BJ (cell line): ENCODE measurements around the gene BEGAIN. TPM values are rescaled to one million over a fixed set of nuclear protein-coding genes. Genes with fewer than 3 reads are reported as not detected.

ENCODE experiments used
- CTCF ChIA-PET: fragments of 350-600 bp; formaldehyde crosslinking; extraction: SDS; loops from one replicate; lab custom pipeline; 2021; ENCODE audit warnings: antibody characterized with exemption, inconsistent platforms; lab: Yijun Ruan, JAX
- POLR2A ChIA-PET: fragments of 300-600 bp; sonication (Branson Sonifier 250); formaldehyde crosslinking; extraction: SDS; loops from one replicate; lab custom pipeline; 2021; ENCODE audit warnings: antibody characterized with exemption; lab: Charles Lee
- DNase-seq: peaks from one replicate; pipeline ENCODE4 v3.0.0-alpha.2; 2011; ENCODE audit warnings: low read depth
- H3K27me3 ChIP-seq: 2 replicates; pipeline ENCODE4 v1.6.0; 2011; ENCODE audit warnings: low read length; ENCODE audit not compliant: control insufficient read depth, insufficient read depth
- H3K36me3 ChIP-seq: 2 replicates; pipeline ENCODE4 v1.5.1; 2011; ENCODE audit warnings: low read length; ENCODE audit not compliant: control insufficient read depth, insufficient read depth
- H3K4me3 ChIP-seq: 2 replicates; pipeline ENCODE4 v1.5.1; 2011; ENCODE audit warnings: low read depth, mild to moderate bottlenecking, control low read depth, low read length
- CTCF ChIP-seq: IDR thresholded peaks from 2 replicates; pipeline ENCODE4 v1.5.1; 2011; ENCODE audit warnings: low read depth, mild to moderate bottlenecking, control low read depth, inconsistent platforms, low read length, moderate library complexity; ENCODE audit not compliant: insufficient read depth
- polyA plus RNA-seq: library from polyadenylated mRNA; depleted of rRNA; stranded (reverse); fragments of >200 nt; gene quantifications from 2 replicates; pipeline ENCODE4 v1.2.3, GENCODE V29; 2011

Gene BEGAIN
- polyA plus RNA-seq, 1 experiment: 0.22 TPM

DNA sequence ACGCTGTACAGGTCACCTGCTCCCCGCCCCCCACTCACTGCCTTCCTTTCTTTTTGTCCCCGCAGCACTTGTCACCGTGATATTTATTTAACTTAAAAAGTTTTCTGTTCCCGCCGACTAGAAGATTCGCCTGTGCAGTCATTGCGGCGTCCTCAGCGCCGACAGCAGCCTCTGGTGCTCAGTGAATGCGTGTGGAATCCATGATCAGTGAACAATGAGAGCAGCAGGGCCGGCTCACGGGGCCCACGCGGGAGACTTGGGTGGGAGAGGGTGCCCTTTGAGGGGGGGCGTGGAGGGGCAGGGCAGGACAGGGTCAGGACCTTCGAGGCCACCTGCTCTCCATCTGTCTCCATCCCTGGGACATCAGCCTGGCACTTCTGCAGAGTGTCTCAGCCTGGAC, 24.5 kb downstream of the BEGAIN start:
- ChIA-PET POLR2A (no interaction called here), CTCF (no interaction called here)
- no peak for TF ChIP-seq CTCF
- H3K4me3 ChIP-seq: no peak overlapping the region
- no peaks in the 10 kb centered on the region for H3K36me3 ChIP-seq
- peaks cover 24% of the 10 kb centered on the region for H3K27me3 ChIP-seq
- DNase-seq: no peak

GRCh38 chr14:100561005-100561404, 26.2 kb downstream of the BEGAIN start:
- POLR2A ChIA-PET: no interaction called here
- no peak for TF ChIP-seq CTCF

DNA sequence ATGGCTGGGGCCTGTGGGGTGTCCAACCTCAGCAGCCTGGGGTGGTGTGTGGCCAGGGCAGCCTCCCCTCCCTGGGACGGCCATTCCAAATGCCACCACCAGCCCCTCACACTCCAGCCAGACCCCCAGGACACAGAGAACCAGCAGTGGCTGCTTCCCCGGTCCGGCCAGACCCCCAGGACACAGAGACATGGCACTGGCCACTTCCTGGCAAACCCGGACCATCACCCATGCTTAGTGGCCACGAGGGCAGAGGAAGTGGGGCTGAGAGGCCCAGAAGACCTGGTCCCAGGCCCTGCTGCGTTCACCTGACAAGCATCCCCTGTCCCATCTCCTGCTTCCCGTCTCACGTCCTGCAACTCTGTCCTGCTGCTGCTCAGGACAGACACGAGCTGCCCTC, 26.7 kb downstream of the BEGAIN start:
- TF ChIP-seq CTCF: no peak
- no peak for DNase-seq
- Histone ChIP-seq H3K27me3 (peaks cover 9% of the 10 kb centered on the region), H3K4me3 (no peak overlapping the region), H3K36me3 (no peaks in the 10 kb centered on the region)
- ChIA-PET POLR2A (no interaction called here), CTCF (interaction anchor here (1.4 kb wide), 1 partner anchor 143 kb away, joined by 4 read pairs; no protein-coding TSS in a partner anchor)

More at GRCh38 chr14:100561005-100561404, 26.2 kb downstream of the BEGAIN start:
- no peak for DNase-seq
- peaks cover 12% of the 10 kb centered on the region for H3K27me3 ChIP-seq
- CTCF ChIA-PET: interaction anchor here (1.4 kb wide), 1 partner anchor 144 kb away, joined by 4 read pairs; no protein-coding TSS in a partner anchor
- H3K4me3 ChIP-seq: no peak overlapping the region
- no peaks in the 10 kb centered on the region for H3K36me3 ChIP-seq

DNA sequence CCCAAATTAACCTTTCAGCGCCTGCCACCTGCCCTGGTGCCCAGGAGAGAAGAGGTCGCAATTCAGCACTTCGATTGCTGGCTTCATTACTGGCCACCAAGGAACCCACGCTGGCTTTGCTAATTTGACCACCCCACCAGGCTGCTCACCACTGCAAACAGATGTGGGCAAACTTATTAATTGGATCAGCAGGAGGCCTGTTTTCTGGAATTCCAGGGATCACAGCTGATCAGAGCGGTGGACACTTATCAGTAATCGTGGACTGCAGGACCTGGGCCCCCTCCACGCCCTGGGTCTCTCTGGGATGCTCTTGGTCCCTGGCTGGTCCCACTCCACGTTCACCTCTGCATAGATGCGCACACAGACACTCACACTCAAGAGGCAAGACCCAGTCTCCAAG, 27.8 kb downstream of the BEGAIN start:
- H3K4me3 ChIP-seq: no peak overlapping the region
- no peak for DNase-seq
- ChIA-PET POLR2A (no interaction called here), CTCF (interaction anchor here (1.4 kb wide), 1 partner anchor 142 kb away, joined by 4 read pairs; no protein-coding TSS in a partner anchor)
- H3K36me3 ChIP-seq: no peaks in the 10 kb centered on the region
- peaks cover 5% of the 10 kb centered on the region; the same call in 1 of the 2 replicates for H3K27me3 ChIP-seq
- TF ChIP-seq CTCF: no peak

GRCh38 chr14:100558966-100559365, 28.3 kb downstream of the BEGAIN start:
- TF ChIP-seq CTCF: no peak
- H3K4me3 ChIP-seq: no peak overlapping the region
- DNase-seq: no peak
- no peaks in the 10 kb centered on the region for H3K36me3 ChIP-seq
- ChIA-PET CTCF (no interaction called here), POLR2A (no interaction called here)
- H3K27me3 ChIP-seq: peaks cover 5% of the 10 kb centered on the region; the same call in 1 of the 2 replicates
